Esophagus muscularis mucosa (tissue), 3 donors: Measurements from ENCODE around the gene NAALADL1.

Source experiments
- EP300 ChIP-seq: sonication (generic); formaldehyde crosslinking; IDR thresholded peaks from one replicate; pipeline ENCODE4 v1.6.1; 2017; ENCODE audit warnings: antibody characterized with exemption
- TF ChIP-seq, protein P1 (sequence below), 3 experiments: fragments of 200-600 bp in 2 of 3; fragments of 450-650 bp in 1 of 3; sonication (generic) in 2 of 3; IDR thresholded peaks; one replicate each; pipeline ENCODE4 v1.5.1; 2017 to 2019; ENCODE audit warnings: antibody characterized with exemption in 3 of 3, mild to moderate bottlenecking in 2 of 3, moderate library complexity in 1 of 3

DNA sequence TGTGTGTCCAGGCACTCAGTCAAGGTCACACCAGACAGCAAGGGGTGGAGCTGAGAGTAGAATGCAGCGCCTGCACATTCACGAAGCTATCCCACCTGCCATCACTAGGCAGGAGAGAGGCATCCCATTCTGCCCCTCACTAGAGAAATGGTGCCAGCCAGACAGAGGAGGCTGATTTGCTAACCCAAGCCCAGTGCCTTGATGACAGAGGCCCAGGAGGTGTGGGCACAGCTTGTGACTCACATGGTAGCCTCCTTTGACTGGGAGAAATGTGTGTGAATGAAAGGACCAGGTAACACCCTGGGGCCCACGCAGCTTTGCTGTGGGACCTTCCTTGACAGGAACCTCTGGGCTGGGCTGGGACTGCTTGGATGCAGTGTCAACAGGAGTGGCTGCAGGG lies 5.2 kb upstream of the NAALADL1 start:
- TF ChIP-seq, protein P1, sequence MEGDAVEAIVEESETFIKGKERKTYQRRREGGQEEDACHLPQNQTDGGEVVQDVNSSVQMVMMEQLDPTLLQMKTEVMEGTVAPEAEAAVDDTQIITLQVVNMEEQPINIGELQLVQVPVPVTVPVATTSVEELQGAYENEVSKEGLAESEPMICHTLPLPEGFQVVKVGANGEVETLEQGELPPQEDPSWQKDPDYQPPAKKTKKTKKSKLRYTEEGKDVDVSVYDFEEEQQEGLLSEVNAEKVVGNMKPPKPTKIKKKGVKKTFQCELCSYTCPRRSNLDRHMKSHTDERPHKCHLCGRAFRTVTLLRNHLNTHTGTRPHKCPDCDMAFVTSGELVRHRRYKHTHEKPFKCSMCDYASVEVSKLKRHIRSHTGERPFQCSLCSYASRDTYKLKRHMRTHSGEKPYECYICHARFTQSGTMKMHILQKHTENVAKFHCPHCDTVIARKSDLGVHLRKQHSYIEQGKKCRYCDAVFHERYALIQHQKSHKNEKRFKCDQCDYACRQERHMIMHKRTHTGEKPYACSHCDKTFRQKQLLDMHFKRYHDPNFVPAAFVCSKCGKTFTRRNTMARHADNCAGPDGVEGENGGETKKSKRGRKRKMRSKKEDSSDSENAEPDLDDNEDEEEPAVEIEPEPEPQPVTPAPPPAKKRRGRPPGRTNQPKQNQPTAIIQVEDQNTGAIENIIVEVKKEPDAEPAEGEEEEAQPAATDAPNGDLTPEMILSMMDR (IDR thresholded peaks at IDR 0.05) = no peak
- no peak for TF ChIP-seq EP300
